NCI-H345 (cell line): ENCODE measurements around the gene GINS1.
A peak's percentile ranks its signal among the peaks of the same experiment; 100 is the strongest.
"Not testable (repeated sequence)": the region's sequence is repeated elsewhere in the genome, so short reads cannot be mapped to it uniquely, and the experiment has no call there.

Experiments
- DNase-seq: peaks from one replicate; lab custom pipeline; 2025; lab: John Stamatoyannopoulos, UW

Gene GINS1

DNA sequence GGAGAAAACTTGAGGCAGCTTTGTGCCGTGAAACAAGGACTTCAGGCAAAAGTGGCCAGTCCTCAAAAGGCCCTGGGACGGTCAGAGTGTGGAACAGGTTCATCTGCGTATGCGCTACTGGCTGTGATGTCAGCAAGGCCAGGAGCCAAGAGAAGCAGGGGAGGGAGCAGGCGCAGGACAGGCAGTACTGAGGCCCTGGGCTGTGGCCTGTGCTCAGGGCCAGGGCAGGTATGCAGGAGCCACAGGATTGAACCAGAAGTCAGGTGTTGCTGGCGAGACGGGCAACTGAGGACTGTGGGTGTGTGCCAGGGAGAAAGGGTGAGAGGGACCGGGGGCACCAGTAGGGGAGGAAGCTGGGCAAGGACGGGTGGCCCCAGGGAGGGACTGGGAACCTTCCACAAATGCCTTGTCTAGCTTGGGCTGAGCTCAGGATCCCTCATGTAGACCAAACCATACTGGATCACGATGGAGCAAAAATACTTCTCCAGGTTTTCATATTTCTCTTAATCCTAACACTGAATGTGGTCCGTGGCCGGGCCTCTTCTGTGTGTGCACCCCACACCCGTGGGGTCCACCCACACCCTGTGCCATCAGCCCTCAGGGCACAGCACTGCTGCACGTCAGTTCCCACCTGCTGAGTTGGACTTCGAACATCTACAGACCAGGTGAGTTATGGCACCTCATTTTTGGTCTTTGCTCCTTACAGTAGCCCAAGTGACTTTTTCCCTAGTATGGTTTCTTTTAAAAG, 46.9 kb downstream of the GINS1 start:
- no peak for DNase-seq

- DNase-seq, result no peak
Measured at GRCh38 chr20:25457886-25458680, 50.6 kb downstream of the GINS1 start.

- DNase-seq, result no peak
Measured at GRCh38 chr20:25459111-25459830, 51.8 kb downstream of the GINS1 start.

DNA sequence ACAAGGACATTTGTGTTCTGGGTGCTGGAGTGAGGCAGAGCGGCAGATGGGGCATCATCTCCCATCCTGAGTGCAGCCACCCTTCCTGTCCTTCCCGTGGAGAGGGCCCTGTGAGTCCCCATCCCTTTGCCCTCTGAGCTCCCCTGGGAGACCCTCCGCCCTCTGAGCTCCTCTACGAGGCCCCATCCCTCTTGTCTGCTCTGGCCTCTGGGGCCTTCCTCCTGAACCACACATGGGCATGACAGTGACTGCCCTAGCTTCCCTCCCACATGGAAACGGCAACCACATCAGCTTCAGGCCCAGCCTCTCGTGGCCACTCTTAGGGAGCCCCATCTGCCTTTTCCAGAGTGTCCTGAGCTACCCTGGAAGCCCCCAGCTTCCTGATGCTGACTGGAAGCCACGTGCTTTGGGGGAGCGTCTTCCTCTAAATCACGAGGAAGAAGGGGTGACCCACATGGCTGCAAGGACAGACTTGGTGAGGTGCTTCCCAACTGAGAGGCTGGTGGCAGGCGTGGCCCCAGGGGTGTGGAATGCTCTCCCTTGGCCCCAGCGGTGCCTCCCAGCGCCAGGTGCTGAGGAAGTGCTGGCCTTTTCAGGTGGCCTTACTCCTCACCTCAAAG, 52.6 kb downstream of the GINS1 start:
- no peak for DNase-seq

DNA sequence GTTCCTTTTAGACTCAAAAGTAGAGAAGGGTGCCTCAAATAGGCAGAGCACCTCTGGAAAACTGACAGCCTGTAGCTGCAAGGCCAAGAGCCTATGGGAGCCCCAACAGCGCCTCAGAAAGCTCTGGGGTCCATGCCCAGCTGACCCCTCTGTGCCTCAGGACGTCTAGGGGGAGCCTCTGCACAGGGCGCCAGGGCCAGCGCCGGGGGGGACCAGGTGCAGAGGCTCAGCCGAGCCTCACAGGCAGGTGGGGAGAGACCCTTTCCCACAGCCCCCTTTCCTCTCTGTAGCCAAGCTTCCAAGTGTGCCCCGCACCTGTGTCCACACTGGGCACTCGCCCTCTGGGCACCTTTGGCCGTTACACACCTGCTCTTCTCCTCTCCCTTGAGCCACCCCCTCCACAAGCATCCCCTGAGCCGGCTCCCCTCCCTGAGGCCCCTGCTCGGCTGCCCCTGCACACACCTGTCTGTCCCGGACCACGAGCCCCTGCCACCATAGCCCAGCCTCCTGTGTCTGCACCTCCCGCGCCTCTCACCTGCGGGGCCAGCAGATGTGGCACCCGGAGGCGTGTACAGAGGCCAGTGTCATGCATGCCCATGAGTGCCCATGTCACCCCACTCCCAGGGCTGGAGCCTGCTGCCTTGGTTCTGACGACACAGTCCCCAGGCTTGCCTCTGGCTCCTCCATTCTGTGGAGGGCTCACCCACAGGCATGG, 53.2 kb downstream of the GINS1 start:
- DNase-seq, result no peak

- no peak for DNase-seq
Measured at GRCh38 chr20:25461281-25461650, 53.8 kb downstream of the GINS1 start.

GRCh38 chr20:25461786-25462545, 54.5 kb downstream of the GINS1 start:
- no peak for DNase-seq

GRCh38 chr20:25464501-25465242, 57.2 kb downstream of the GINS1 start:
- no peak for DNase-seq

GRCh38 chr20:25465243-25466135, 58.0 kb downstream of the GINS1 start:
- no peak for DNase-seq

- no peak for DNase-seq
Measured at GRCh38 chr20:25466846-25467245, 59.4 kb downstream of the GINS1 start.

GRCh38 chr20:25467441-25467840, 60.0 kb downstream of the GINS1 start:
- DNase-seq, result no peak

GRCh38 chr20:25468126-25469075, 60.9 kb downstream of the GINS1 start:
- DNase-seq, result no peak

GRCh38 chr20:25469558-25469957, 62.1 kb downstream of the GINS1 start:
- DNase-seq, result no peak

DNA sequence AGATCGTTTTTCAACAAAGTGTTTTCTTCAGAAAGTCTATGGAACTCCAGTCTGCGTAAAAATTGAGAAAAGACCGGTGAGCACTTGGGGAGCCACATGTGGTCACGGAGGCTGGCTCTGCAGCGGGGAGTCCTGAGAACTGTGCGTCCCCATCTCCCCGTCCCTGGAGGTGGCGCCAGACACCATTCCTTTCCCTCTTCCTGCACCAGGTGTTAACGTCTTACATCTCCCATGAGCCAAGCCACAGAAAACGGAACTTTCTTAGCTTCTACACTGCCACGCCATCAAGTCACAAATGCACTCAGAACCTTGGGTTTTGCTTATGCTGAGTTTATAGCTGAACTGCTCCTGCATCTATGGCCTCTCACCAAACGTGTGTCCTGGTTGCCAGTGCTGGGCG, 62.6 kb downstream of the GINS1 start:
- DNase-seq, result peak; percentile 17

- no peak for DNase-seq
Measured at GRCh38 chr20:25471020-25471419, 63.5 kb downstream of the GINS1 start.

DNA sequence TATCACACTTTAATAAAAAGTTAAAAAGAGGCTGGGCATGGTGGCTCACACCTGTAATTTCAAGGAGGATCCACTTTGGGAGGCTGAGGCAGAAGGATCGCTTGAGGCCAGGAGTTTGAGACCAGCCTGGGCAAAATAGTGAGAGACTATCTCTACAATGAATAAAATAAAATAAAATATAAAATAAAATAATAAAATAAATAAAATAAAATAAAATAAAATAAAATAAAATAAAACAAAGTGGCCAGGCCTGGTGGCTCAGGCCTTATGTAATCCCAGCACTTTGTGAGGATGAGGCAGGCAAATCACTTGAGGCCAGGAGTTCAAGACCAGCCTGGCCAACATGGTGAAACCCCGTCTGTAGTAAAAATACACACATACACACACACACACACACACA, 65.8 kb downstream of the GINS1 start:
- DNase-seq, result not testable (repeated sequence)

- DNase-seq, result no peak
Measured at GRCh38 chr20:25476106-25477013, 68.9 kb downstream of the GINS1 start.
